Loucy (cell line): ENCODE data around the gene SURF6.

Source experiments
- H2AFZ ChIP-seq: fragments of 200-600 bp; sonication (generic); 2 replicates; pipeline ENCODE4 v1.6.0; 2016; ENCODE audit warnings: antibody characterized with exemption, mild to moderate bottlenecking, low read length, moderate library complexity
- H3F3A ChIP-seq: fragments of 200-600 bp; 2 replicates; pipeline ENCODE4 v1.6.0; 2016; ENCODE audit warnings: antibody characterized with exemption, low read depth, mild to moderate bottlenecking
- H3K27me3 ChIP-seq: fragments of 200-600 bp; sonication (generic); 2 replicates; pipeline ENCODE4 v1.6.1; 2014; ENCODE audit warnings: low read length, mild to moderate bottlenecking; ENCODE audit not compliant: insufficient read depth, poor library complexity, severe bottlenecking
- H3K36me3 ChIP-seq: fragments of 200-600 bp; sonication (generic); 2 replicates; pipeline ENCODE4 v1.6.1; 2016; ENCODE audit warnings: low read length; ENCODE audit not compliant: insufficient read depth
- H3K4me1 ChIP-seq: fragments of 200-600 bp; sonication (generic); 2 replicates; pipeline ENCODE4 v1.5.1; 2014; ENCODE audit warnings: low read length, mild to moderate bottlenecking; ENCODE audit not compliant: insufficient read depth, poor library complexity, severe bottlenecking
- H3K4me2 ChIP-seq: fragments of 200-600 bp; sonication (generic); 2 replicates; pipeline ENCODE4 v1.6.0; 2014; ENCODE audit warnings: antibody characterized with exemption, low read length, low read depth, mild to moderate bottlenecking; ENCODE audit not compliant: poor library complexity, severe bottlenecking
- H3K4me3 ChIP-seq: fragments of 200-600 bp; sonication (generic); 2 replicates; pipeline ENCODE4 v1.5.1; 2014; ENCODE audit warnings: low read length, mild to moderate bottlenecking, mixed read lengths; ENCODE audit not compliant: poor library complexity, severe bottlenecking
- H3K79me2 ChIP-seq: fragments of 200-600 bp; sonication (generic); 2 replicates; pipeline ENCODE4 v1.6.1; 2014; ENCODE audit warnings: low read length; ENCODE audit not compliant: insufficient read depth
- H3K9ac ChIP-seq: fragments of 200-600 bp; sonication (generic); 2 replicates; pipeline ENCODE4 v1.6.0; 2014; ENCODE audit warnings: mild to moderate bottlenecking, low read depth, low read length, moderate library complexity; ENCODE audit not compliant: poor library complexity, severe bottlenecking
- H3K9me2 ChIP-seq: fragments of 200-600 bp; sonication (generic); replicated peaks from 2 replicates; pipeline ENCODE4 v1.6.1; 2016; ENCODE audit warnings: low read depth, low read length, mixed read lengths
- H3K9me3 ChIP-seq: fragments of 200-600 bp; sonication (generic); 2 replicates; pipeline ENCODE4 v1.6.1; 2014; ENCODE audit warnings: mild to moderate bottlenecking, antibody characterized with exemption, low read length, low read depth; ENCODE audit not compliant: insufficient read depth
- H4K20me1 ChIP-seq: fragments of 200-600 bp; sonication (generic); 2 replicates; pipeline ENCODE4 v1.6.0; 2014; ENCODE audit warnings: antibody characterized with exemption, low read length, mild to moderate bottlenecking; ENCODE audit not compliant: insufficient read depth, poor library complexity, severe bottlenecking
- EZH2phosphoT487 ChIP-seq: fragments of 200-600 bp; IDR thresholded peaks from 2 replicates; pipeline ENCODE4 v1.6.1; 2018; ENCODE audit warnings: antibody characterized with exemption, mild to moderate bottlenecking, moderate library complexity, borderline replicate concordance
- TF ChIP-seq, protein P1 (sequence below): fragments of 200-600 bp; sonication (generic); conservative IDR thresholded peaks from 2 replicates; pipeline ENCODE4 v1.5.1; 2014; ENCODE audit warnings: mild to moderate bottlenecking, antibody characterized with exemption, low read length

Gene SURF6

DNA sequence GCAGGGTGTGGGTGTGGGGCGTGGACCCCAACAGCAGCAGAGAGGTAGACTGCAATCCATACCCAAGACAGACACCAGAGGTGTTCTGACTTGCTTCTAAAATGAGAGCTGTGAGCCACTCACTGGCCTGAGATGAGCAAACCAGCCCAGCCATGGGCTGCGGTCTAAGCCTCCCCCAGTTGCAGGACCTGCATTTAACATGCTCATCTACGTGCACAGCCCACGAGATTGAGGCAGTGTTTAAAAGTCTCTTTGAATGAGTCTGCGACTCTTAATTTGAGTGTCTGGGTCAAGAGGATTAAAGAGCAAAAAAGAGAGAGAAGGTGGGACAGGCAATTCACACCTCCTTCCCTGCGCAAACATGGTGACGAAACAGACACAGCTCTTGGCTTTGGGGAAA is 33.9 kb upstream of the SURF6 start:
- H3K4me1 ChIP-seq: peaks cover 60% of the 10 kb centered on the region
- peaks cover 41% of the 10 kb centered on the region; the same call in 1 of the 2 replicates for H3K36me3 ChIP-seq
- H4K20me1 ChIP-seq: peaks cover 97% of the 10 kb centered on the region
- no peak overlapping the region for H2AFZ ChIP-seq
- no peaks in the 10 kb centered on the region for H3K9me2 ChIP-seq
- no peaks in the 10 kb centered on the region for H3K9me3 ChIP-seq
- TF ChIP-seq, protein P1, sequence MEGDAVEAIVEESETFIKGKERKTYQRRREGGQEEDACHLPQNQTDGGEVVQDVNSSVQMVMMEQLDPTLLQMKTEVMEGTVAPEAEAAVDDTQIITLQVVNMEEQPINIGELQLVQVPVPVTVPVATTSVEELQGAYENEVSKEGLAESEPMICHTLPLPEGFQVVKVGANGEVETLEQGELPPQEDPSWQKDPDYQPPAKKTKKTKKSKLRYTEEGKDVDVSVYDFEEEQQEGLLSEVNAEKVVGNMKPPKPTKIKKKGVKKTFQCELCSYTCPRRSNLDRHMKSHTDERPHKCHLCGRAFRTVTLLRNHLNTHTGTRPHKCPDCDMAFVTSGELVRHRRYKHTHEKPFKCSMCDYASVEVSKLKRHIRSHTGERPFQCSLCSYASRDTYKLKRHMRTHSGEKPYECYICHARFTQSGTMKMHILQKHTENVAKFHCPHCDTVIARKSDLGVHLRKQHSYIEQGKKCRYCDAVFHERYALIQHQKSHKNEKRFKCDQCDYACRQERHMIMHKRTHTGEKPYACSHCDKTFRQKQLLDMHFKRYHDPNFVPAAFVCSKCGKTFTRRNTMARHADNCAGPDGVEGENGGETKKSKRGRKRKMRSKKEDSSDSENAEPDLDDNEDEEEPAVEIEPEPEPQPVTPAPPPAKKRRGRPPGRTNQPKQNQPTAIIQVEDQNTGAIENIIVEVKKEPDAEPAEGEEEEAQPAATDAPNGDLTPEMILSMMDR: no peak
- no peak for TF ChIP-seq EZH2phosphoT487
- H3K79me2 ChIP-seq: peaks cover 100% of the 10 kb centered on the region
- peak overlapping the region; percentile 74 for H3K4me3 ChIP-seq
- no peaks in the 10 kb centered on the region for H3K27me3 ChIP-seq
- peak overlapping the region; percentile 66 for H3K9ac ChIP-seq
- H3K4me2 ChIP-seq: peak overlapping the region; percentile 96
- peaks cover 16% of the 10 kb centered on the region for H3F3A ChIP-seq

DNA sequence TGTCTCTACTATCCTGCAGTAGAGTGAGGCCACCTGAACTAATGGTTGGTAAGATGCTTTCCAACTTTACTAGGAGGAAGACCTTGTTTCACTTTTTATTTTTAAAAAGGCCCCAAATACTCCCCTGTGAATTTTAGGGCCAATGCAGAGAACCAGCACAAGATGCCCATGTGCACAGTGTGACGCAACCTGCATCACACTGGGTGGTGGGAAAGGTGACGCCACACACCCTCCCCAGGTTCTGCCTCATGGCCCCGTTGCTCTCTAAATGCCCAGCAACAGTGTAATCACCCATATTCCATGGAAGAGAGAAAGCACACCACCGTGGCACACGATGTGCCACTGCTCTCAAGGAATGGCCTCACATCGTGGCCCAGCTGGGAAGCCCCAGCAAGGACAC is 33.4 kb upstream of the SURF6 start:
- H4K20me1 ChIP-seq: peaks cover 92% of the 10 kb centered on the region
- H3K9me3 ChIP-seq: no peaks in the 10 kb centered on the region
- H3F3A ChIP-seq: peaks cover 16% of the 10 kb centered on the region
- peak overlapping the region; percentile 66 for H3K9ac ChIP-seq
- no peak overlapping the region for H2AFZ ChIP-seq
- TF ChIP-seq, protein P1: no peak
- no peak for TF ChIP-seq EZH2phosphoT487
- H3K9me2 ChIP-seq: no peaks in the 10 kb centered on the region
- H3K4me1 ChIP-seq: peaks cover 60% of the 10 kb centered on the region
- peak overlapping the region; percentile 74 for H3K4me3 ChIP-seq
- peak overlapping the region; percentile 96 for H3K4me2 ChIP-seq
- H3K36me3 ChIP-seq: peaks cover 46% of the 10 kb centered on the region; the same call in 1 of the 2 replicates
- peaks cover 98% of the 10 kb centered on the region for H3K79me2 ChIP-seq
- H3K27me3 ChIP-seq: no peaks in the 10 kb centered on the region

DNA sequence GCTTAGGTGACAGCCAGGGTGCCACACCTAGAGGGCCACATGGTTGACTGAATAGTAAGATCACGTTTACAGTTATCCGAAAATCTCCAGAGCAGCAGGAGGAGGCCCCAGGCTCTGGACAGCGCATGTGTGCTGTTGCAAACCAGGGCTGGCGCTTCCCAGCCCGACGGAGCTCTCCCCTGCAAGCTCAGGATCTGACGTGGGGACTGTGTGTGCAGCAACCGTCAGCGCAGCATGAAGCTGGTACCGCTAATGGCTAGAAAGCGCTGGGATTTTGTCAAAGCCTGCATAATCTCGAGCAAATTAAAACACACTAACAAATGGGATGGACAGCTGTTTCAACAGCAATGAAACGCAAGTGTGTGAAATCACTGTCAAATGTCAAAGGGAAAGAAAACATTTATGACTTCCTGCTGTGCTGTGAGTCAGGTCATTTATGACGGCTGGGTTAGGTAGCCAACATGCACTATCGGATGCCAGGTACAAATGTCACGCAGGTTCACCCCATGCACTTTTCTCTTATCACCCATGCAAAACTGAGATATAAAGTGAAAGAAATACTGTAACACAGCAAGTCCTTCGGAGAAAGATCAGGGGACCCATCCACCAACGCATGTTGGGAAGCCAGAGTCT is 32.4 kb upstream of the SURF6 start:
- Histone ChIP-seq H3K4me3 (peak overlapping the region; percentile 29), H3K9me2 (no peaks in the 10 kb centered on the region), H3K4me2 (peak overlapping the region; percentile 96), H4K20me1 (peaks cover 87% of the 10 kb centered on the region), H2AFZ (no peak overlapping the region), H3K4me1 (peaks cover 54% of the 10 kb centered on the region), H3K9ac (no peak overlapping the region), H3K27me3 (no peaks in the 10 kb centered on the region), H3F3A (peaks cover 16% of the 10 kb centered on the region), H3K36me3 (peaks cover 55% of the 10 kb centered on the region; the same call in 1 of the 2 replicates), H3K9me3 (no peaks in the 10 kb centered on the region), H3K79me2 (peaks cover 88% of the 10 kb centered on the region)
- TF ChIP-seq, protein P1: no peak
- TF ChIP-seq EZH2phosphoT487: no peak
